HL-60 (cell line): Measurements from ENCODE around the gene TBC1D14.

ENCODE experiments used
- CTCF ChIP-seq: IDR thresholded peaks from one replicate; pipeline ENCODE4 v1.5.1; 2011; ENCODE audit warnings: low read length, control low read depth, inconsistent platforms; ENCODE audit not compliant: insufficient read depth
- GABPA ChIP-seq: IDR thresholded peaks from 2 replicates; pipeline ENCODE4 v1.6.1; 2012; ENCODE audit warnings: low read depth
- POLR2AphosphoS5 ChIP-seq: IDR thresholded peaks from 2 replicates; pipeline ENCODE4 v1.6.1; 2012; ENCODE audit warnings: low read depth
- REST ChIP-seq: IDR thresholded peaks from 2 replicates; pipeline ENCODE4 v1.6.1; 2012; ENCODE audit warnings: low read depth; ENCODE audit not compliant: insufficient replicate concordance

GRCh38 chr4:6909970-6910339 lies 329 bp downstream of the TBC1D14 start:
- TF ChIP-seq CTCF (no peak), POLR2AphosphoS5 (no peak; the same call in 1 of the 2 replicates), REST (no peak), GABPA (no peak)
